ENCODE measurements around the gene GDPGP1. TPM values are rescaled to one million over a fixed set of nuclear protein-coding genes. Genes with fewer than 3 reads are reported as not detected.

The GDPGP1 gene
- total RNA-seq, 2 experiments from 2014 or later, result 12.9 to 22.3 TPM

DNA sequence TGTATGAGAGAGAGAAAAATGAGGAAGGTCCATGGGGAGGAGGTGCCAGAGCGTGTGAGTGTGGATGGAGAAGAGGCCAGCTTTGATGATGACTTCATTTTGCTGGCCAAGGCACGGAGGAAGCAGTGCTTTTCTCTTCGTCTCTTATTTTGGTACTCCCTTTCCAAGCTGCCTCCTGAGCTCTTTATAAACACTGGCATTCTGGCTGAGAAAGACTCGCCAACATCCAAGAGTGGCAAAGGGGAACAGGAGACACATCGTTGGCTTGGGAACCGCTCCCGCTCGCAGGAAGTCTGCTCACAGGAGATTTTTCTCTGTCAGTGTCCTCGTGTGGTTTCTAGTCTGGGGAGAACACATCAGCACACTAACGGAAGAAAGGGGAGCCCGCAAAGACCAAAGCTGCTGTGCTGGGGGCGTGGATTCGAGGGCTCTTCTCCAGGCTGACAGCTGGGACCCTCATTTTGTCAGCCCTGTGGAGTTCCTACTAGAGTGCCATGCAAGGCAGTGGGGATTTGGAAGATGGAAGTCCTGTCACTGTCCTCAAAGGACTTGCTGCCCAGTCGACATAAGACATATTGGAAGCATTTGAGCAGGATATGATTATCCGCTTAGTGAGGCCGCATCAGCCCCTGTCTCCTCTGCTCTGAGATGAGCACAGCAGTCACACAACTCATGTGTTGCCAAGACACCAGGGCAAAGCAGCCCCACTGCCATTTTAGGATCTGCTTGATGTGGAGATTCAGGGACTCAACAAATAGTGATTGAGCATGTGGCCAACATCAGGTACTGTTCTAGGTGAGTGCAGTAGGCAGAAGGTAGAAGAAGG lies 40.8 kb upstream of the GDPGP1 start:
- intact Hi-C loops (cut with micrococcal nuclease; ENCODE audit: unreplicated experiment), result loop anchor here (5.0 kb wide), 1 partner anchor 91 kb away; the partner anchor contains the start of gene IDH2
- no peaks in the 10 kb centered on the region for H4K20me1 ChIP-seq (ENCODE audit: insufficient read depth, low read length)
- no peak for DNase-seq (ENCODE audit: low spot score)
- POLR2A ChIA-PET, result interaction anchor here (0.5 to 5.1 kb wide), 4 partner anchors 8 to 519 kb away, joined by 5 to 73 read pairs (median 14); partner anchors contain the start of genes CIB1, GDPGP1 and SEMA4B
- CTCF ChIA-PET (ENCODE audit: unreplicated experiment), result interaction anchor here (1.3 kb wide), 1 partner anchor 39 kb away, joined by 4 read pairs; no protein-coding TSS in a partner anchor
- peak overlapping the region; percentile 53 for H3K4me3 ChIP-seq (ENCODE audit: low read depth, low read length, poor library complexity, severe bottlenecking)
- no peaks in the 10 kb centered on the region for H3K9me2 ChIP-seq (ENCODE audit: insufficient read depth, low read length)
- BruUV-seq (replicated peaks), result TSS peak; percentile 40
- H3K4me1 ChIP-seq (ENCODE audit: insufficient read depth, low read length, poor library complexity, severe bottlenecking), result peaks cover 62% of the 10 kb centered on the region
- H3K4me2 ChIP-seq (ENCODE audit: low read length), result peak overlapping the region; percentile 74
- peak overlapping the region; percentile 79 for H3K27ac ChIP-seq (ENCODE audit: low read depth, low read length, poor library complexity, severe bottlenecking)
- no peak overlapping the region for H2AFZ ChIP-seq (ENCODE audit: low read length)
- no peaks in the 10 kb centered on the region for H3K79me2 ChIP-seq (ENCODE audit: insufficient read depth, low read depth, low read length)
- H3K9me3 ChIP-seq (ENCODE audit: low read length), result no peaks in the 10 kb centered on the region
- no peak for TF ChIP-seq EZH2phosphoT487 (IDR thresholded peaks at IDR 0.05; ENCODE audit: borderline replicate concordance, low read depth, low read length)
- TF ChIP-seq, protein P1, sequence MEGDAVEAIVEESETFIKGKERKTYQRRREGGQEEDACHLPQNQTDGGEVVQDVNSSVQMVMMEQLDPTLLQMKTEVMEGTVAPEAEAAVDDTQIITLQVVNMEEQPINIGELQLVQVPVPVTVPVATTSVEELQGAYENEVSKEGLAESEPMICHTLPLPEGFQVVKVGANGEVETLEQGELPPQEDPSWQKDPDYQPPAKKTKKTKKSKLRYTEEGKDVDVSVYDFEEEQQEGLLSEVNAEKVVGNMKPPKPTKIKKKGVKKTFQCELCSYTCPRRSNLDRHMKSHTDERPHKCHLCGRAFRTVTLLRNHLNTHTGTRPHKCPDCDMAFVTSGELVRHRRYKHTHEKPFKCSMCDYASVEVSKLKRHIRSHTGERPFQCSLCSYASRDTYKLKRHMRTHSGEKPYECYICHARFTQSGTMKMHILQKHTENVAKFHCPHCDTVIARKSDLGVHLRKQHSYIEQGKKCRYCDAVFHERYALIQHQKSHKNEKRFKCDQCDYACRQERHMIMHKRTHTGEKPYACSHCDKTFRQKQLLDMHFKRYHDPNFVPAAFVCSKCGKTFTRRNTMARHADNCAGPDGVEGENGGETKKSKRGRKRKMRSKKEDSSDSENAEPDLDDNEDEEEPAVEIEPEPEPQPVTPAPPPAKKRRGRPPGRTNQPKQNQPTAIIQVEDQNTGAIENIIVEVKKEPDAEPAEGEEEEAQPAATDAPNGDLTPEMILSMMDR (conservative IDR thresholded peaks at IDR 0.05; ENCODE audit: low read length), result no peak
- H3K36me3 ChIP-seq (ENCODE audit: insufficient read depth, low read length), result no peaks in the 10 kb centered on the region

DNA sequence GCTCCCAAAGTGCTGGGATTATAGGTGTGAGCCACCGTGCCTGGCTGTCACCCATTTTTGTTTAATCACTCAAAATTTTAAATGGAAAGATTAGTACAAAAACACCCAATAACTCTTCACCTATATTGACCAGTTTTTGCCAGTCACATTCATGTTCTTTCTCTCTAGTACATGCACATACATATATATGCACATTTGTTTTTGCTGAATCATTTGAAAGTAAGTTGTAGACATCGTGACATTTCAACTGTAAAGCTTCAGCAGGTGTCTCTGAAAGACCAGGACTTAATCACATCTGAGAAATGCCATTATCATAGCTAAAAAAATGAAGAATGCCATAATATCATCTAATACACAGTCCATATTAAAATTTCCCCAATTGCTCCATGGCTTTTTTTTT lies 39.4 kb upstream of the GDPGP1 start:
- no peaks in the 10 kb centered on the region for H3K36me3 ChIP-seq (ENCODE audit: insufficient read depth, low read length)
- no peaks in the 10 kb centered on the region for H3K9me2 ChIP-seq (ENCODE audit: insufficient read depth, low read length)
- H4K20me1 ChIP-seq (ENCODE audit: insufficient read depth, low read length), result no peaks in the 10 kb centered on the region
- no peak overlapping the region for H3K4me2 ChIP-seq (ENCODE audit: low read length)
- peak overlapping the region; percentile 30 for H3K27ac ChIP-seq (ENCODE audit: low read depth, low read length, poor library complexity, severe bottlenecking)
- TF ChIP-seq, protein P1 (conservative IDR thresholded peaks at IDR 0.05; ENCODE audit: low read length), result no peak
- no peak for TF ChIP-seq EZH2phosphoT487 (IDR thresholded peaks at IDR 0.05; ENCODE audit: borderline replicate concordance, low read depth, low read length)
- H3K9me3 ChIP-seq (ENCODE audit: low read length), result no peaks in the 10 kb centered on the region
- H2AFZ ChIP-seq (ENCODE audit: low read length), result no peak overlapping the region
- no peak overlapping the region for H3K4me3 ChIP-seq (ENCODE audit: low read depth, low read length, poor library complexity, severe bottlenecking)
- ChIA-PET CTCF (ENCODE audit: unreplicated experiment) (no interaction called here), POLR2A (no interaction called here)
- intact Hi-C loops (cut with micrococcal nuclease; ENCODE audit: unreplicated experiment), result loop anchor here (5.0 kb wide), 1 partner anchor 92 kb away; the partner anchor contains the start of gene IDH2
- no peaks in the 10 kb centered on the region for H3K79me2 ChIP-seq (ENCODE audit: insufficient read depth, low read depth, low read length)
- DNase-seq (ENCODE audit: low spot score), result no peak
- peaks cover 51% of the 10 kb centered on the region for H3K4me1 ChIP-seq (ENCODE audit: insufficient read depth, low read length, poor library complexity, severe bottlenecking)
- BruUV-seq (replicated peaks), result no TSS peak
